LNCaP clone FGC (cell line): Measurements from ENCODE around the gene HECTD4.

Experiments used
- DNase-seq: peaks from one replicate; pipeline ENCODE4 v3.0.0-alpha.2; 2011; ENCODE audit warnings: low read depth
- H3K4me3 ChIP-seq: 2 replicates; pipeline ENCODE4 v1.5.1; 2011; ENCODE audit warnings: mild to moderate bottlenecking, low read depth, low read length, control low read depth
- TF ChIP-seq, protein P1 (sequence below): IDR thresholded peaks from 2 replicates; pipeline ENCODE4 v1.5.1; 2012; ENCODE audit warnings: mild to moderate bottlenecking; ENCODE audit not compliant: control insufficient read depth, insufficient read depth; ENCODE audit errors: extremely low read depth

Gene HECTD4

GRCh38 chr12:112381883-112382796 is at the start of gene HECTD4:
Gene HECTD4 (minus strand): TSS chr12:112382431. CDS start chr12:112382128, 303 bp downstream.
- peak within 1 kb of the TSS; percentile 74 for H3K4me3 ChIP-seq
- DNase-seq, result peak; percentile 49
- TF ChIP-seq, protein P1, sequence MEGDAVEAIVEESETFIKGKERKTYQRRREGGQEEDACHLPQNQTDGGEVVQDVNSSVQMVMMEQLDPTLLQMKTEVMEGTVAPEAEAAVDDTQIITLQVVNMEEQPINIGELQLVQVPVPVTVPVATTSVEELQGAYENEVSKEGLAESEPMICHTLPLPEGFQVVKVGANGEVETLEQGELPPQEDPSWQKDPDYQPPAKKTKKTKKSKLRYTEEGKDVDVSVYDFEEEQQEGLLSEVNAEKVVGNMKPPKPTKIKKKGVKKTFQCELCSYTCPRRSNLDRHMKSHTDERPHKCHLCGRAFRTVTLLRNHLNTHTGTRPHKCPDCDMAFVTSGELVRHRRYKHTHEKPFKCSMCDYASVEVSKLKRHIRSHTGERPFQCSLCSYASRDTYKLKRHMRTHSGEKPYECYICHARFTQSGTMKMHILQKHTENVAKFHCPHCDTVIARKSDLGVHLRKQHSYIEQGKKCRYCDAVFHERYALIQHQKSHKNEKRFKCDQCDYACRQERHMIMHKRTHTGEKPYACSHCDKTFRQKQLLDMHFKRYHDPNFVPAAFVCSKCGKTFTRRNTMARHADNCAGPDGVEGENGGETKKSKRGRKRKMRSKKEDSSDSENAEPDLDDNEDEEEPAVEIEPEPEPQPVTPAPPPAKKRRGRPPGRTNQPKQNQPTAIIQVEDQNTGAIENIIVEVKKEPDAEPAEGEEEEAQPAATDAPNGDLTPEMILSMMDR, result no peak

DNA sequence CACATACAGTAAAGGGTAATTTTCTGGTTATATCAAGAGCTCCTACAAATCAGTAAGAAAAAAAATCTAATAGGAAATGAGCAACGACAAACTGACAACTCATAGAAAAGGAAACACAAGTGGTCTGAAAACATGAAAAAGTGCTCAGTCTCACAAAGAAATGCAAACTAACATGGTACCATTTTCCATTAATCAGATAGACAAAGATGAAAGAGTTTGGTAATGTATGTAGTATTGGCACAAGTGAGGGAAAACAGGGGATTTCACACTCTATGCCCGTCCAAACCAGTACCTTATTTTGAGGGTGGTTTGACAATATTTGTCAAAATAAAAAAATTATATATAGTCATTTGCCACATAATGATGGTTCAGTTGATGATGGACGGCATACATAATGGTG is 49.7 kb upstream of the HECTD4 start:
- H3K4me3 ChIP-seq, result no peak overlapping the region
- TF ChIP-seq, protein P1, result no peak

GRCh38 chr12:112430929-112431328 is 48.7 kb upstream of the HECTD4 start:
- TF ChIP-seq, protein P1, result no peak
- H3K4me3 ChIP-seq, result no peak overlapping the region
- no peak for DNase-seq

More for the DNA sequence above, 49.7 kb upstream of the HECTD4 start:
- DNase-seq, result no peak

GRCh38 chr12:112427760-112428159 is 45.5 kb upstream of the HECTD4 start:
- TF ChIP-seq, protein P1, result no peak
- no peak overlapping the region for H3K4me3 ChIP-seq
- DNase-seq, result no peak

GRCh38 chr12:112425582-112426382 is 43.6 kb upstream of the HECTD4 start:
- TF ChIP-seq, protein P1, result no peak
- H3K4me3 ChIP-seq, result no peak overlapping the region
- no peak for DNase-seq

GRCh38 chr12:112424126-112424525 is 41.9 kb upstream of the HECTD4 start:
- TF ChIP-seq, protein P1, result no peak
- no peak overlapping the region for H3K4me3 ChIP-seq
- DNase-seq, result no peak
